DOHH2 (cell line): Measurements from ENCODE around the gene MAGEL2.

Source experiments
- CTCF ChIP-seq: fragments of 200-600 bp; sonication (generic); IDR thresholded peaks from one replicate; pipeline ENCODE4 v1.5.1; 2014; ENCODE audit warnings: antibody characterized with exemption, mild to moderate bottlenecking, low read depth, low read length; ENCODE audit not compliant: poor library complexity, severe bottlenecking
- EZH2phosphoT487 ChIP-seq: fragments of 200-600 bp; sonication (generic); IDR thresholded peaks from 2 replicates; pipeline ENCODE4 v1.6.1; 2017; ENCODE audit warnings: borderline replicate concordance, mild to moderate bottlenecking, antibody characterized with exemption, low read length, moderate library complexity, mixed read lengths

GRCh38 chr15:23690450-23690852 lies 42.8 kb upstream of the MAGEL2 start:
- TF ChIP-seq CTCF (no peak), EZH2phosphoT487 (no peak)
